Dendritic cell treated with granulocyte-macrophage colony-stimulating factor and Interleukin-4, amounts not matched to agents 40 ng/mL and 50 ng/mL, for 4 days (primary cell): ENCODE results near the gene KCNIP3.

ENCODE experiments used
- H3K27ac Mint-ChIP-seq: one replicate; pipeline ENCODE4 v1.8.0; 2022; ENCODE audit warnings: mild to moderate bottlenecking, mixed read lengths
- H3K27me3 Mint-ChIP-seq: one replicate; pipeline ENCODE4 v1.8.0; 2022; ENCODE audit warnings: mild to moderate bottlenecking, mixed read lengths
- H3K36me3 Mint-ChIP-seq: one replicate; pipeline ENCODE4 v1.8.0; 2022; ENCODE audit warnings: low read depth, mixed read lengths
- H3K4me1 Mint-ChIP-seq: one replicate; pipeline ENCODE4 v1.8.0; 2022; ENCODE audit warnings: low read depth, mixed read lengths
- H3K4me3 Mint-ChIP-seq: one replicate; pipeline ENCODE4 v1.8.0; 2022; ENCODE audit warnings: mild to moderate bottlenecking, moderate library complexity, mixed read lengths
- H3K9me3 Mint-ChIP-seq: one replicate; pipeline ENCODE4 v1.8.0; 2022; ENCODE audit warnings: mixed read lengths
- intact Hi-C: fragments of 100-400 bp; cut with micrococcal nuclease; formaldehyde crosslinking; loops from one replicate; pipeline ENCODE4 v1.15.0; 2022

The KCNIP3 gene

GRCh38 chr2:95270541-95271081, 26.5 kb upstream of the KCNIP3 start:
- H3K9me3 Mint-ChIP-seq, result no peaks in the 10 kb centered on the region
- H3K36me3 Mint-ChIP-seq, result no peaks in the 10 kb centered on the region
- H3K27me3 Mint-ChIP-seq, result peaks cover 6% of the 10 kb centered on the region
- H3K4me3 Mint-ChIP-seq, result no peak overlapping the region
- peaks cover 5% of the 10 kb centered on the region for H3K4me1 Mint-ChIP-seq
- intact Hi-C loops, result no loop called here
- H3K27ac Mint-ChIP-seq, result no peak overlapping the region

- Mint-ChIP-seq H3K4me3 (no peak overlapping the region), H3K4me1 (peaks cover 5% of the 10 kb centered on the region), H3K27ac (no peak overlapping the region), H3K27me3 (peaks cover 2% of the 10 kb centered on the region), H3K9me3 (no peaks in the 10 kb centered on the region), H3K36me3 (no peaks in the 10 kb centered on the region)
- intact Hi-C loops, result no loop called here
Observed at GRCh38 chr2:95271381-95271971, 25.7 kb upstream of the KCNIP3 start.

GRCh38 chr2:95272299-95272751, 24.8 kb upstream of the KCNIP3 start:
- intact Hi-C loops, result no loop called here

GRCh38 chr2:95272781-95273180, 24.4 kb upstream of the KCNIP3 start:
- H3K4me1 Mint-ChIP-seq, result peaks cover 9% of the 10 kb centered on the region
- no peaks in the 10 kb centered on the region for H3K36me3 Mint-ChIP-seq
- intact Hi-C loops, result no loop called here
- no peaks in the 10 kb centered on the region for H3K9me3 Mint-ChIP-seq
- H3K27ac Mint-ChIP-seq, result no peak overlapping the region
- peaks cover 2% of the 10 kb centered on the region for H3K27me3 Mint-ChIP-seq
- no peak overlapping the region for H3K4me3 Mint-ChIP-seq

More at GRCh38 chr2:95272299-95272751, 24.8 kb upstream of the KCNIP3 start:
- Mint-ChIP-seq H3K27ac (no peak overlapping the region), H3K4me3 (no peak overlapping the region), H3K36me3 (no peaks in the 10 kb centered on the region), H3K4me1 (peaks cover 5% of the 10 kb centered on the region), H3K9me3 (no peaks in the 10 kb centered on the region), H3K27me3 (peaks cover 2% of the 10 kb centered on the region)

GRCh38 chr2:95273566-95274290, 23.4 kb upstream of the KCNIP3 start:
- H3K9me3 Mint-ChIP-seq, result no peaks in the 10 kb centered on the region

GRCh38 chr2:95274291-95275150, 22.6 kb upstream of the KCNIP3 start, which contains the start of gene PROM2:
Gene PROM2, plus strand, starts transcription at chr2:95274449. Its CDS starts 137 bp downstream, at chr2:95274586.
- H3K9me3 Mint-ChIP-seq, result no peaks in the 10 kb centered on the region

More at GRCh38 chr2:95273566-95274290, 23.4 kb upstream of the KCNIP3 start:
- Mint-ChIP-seq H3K36me3 (no peaks in the 10 kb centered on the region), H3K27me3 (peaks cover 6% of the 10 kb centered on the region), H3K27ac (no peak overlapping the region), H3K4me3 (no peak overlapping the region), H3K4me1 (peaks cover 15% of the 10 kb centered on the region)
- intact Hi-C loops, result no loop called here

GRCh38 chr2:95275151-95275515, 22.0 kb upstream of the KCNIP3 start:
- Mint-ChIP-seq H3K4me1 (peaks cover 15% of the 10 kb centered on the region), H3K4me3 (no peak overlapping the region), H3K27ac (no peak overlapping the region), H3K9me3 (no peaks in the 10 kb centered on the region), H3K27me3 (peaks cover 6% of the 10 kb centered on the region), H3K36me3 (no peaks in the 10 kb centered on the region)
- intact Hi-C loops, result no loop called here

More at GRCh38 chr2:95274291-95275150, 22.6 kb upstream of the KCNIP3 start, which contains the start of gene PROM2:
- intact Hi-C loops, result no loop called here
- Mint-ChIP-seq H3K4me1 (peaks cover 15% of the 10 kb centered on the region), H3K27ac (no peak within 1 kb of the TSS), H3K27me3 (peaks cover 6% of the 10 kb centered on the region), H3K36me3 (no peaks in the 10 kb centered on the region), H3K4me3 (no peak within 1 kb of the TSS)

GRCh38 chr2:95275601-95276243, 21.4 kb upstream of the KCNIP3 start:
- peaks cover 6% of the 10 kb centered on the region for H3K27me3 Mint-ChIP-seq
- intact Hi-C loops, result no loop called here
- H3K9me3 Mint-ChIP-seq, result no peaks in the 10 kb centered on the region
- H3K4me3 Mint-ChIP-seq, result no peak overlapping the region
- peaks cover 15% of the 10 kb centered on the region for H3K4me1 Mint-ChIP-seq
- no peak overlapping the region for H3K27ac Mint-ChIP-seq
- no peaks in the 10 kb centered on the region for H3K36me3 Mint-ChIP-seq

GRCh38 chr2:95276244-95276887, 20.8 kb upstream of the KCNIP3 start:
- no peak overlapping the region for H3K4me3 Mint-ChIP-seq
- no peak overlapping the region for H3K27ac Mint-ChIP-seq
- H3K9me3 Mint-ChIP-seq, result no peaks in the 10 kb centered on the region
- peaks cover 6% of the 10 kb centered on the region for H3K27me3 Mint-ChIP-seq
- no peaks in the 10 kb centered on the region for H3K36me3 Mint-ChIP-seq
- intact Hi-C loops, result no loop called here
- peaks cover 15% of the 10 kb centered on the region for H3K4me1 Mint-ChIP-seq

GRCh38 chr2:95276888-95277245, 20.3 kb upstream of the KCNIP3 start:
- intact Hi-C loops, result no loop called here

GRCh38 chr2:95277246-95277906, 19.8 kb upstream of the KCNIP3 start:
- intact Hi-C loops, result no loop called here
- Mint-ChIP-seq H3K27ac (no peak overlapping the region), H3K36me3 (no peaks in the 10 kb centered on the region), H3K4me1 (peaks cover 15% of the 10 kb centered on the region), H3K9me3 (no peaks in the 10 kb centered on the region), H3K4me3 (no peak overlapping the region), H3K27me3 (peaks cover 6% of the 10 kb centered on the region)

More at GRCh38 chr2:95276888-95277245, 20.3 kb upstream of the KCNIP3 start:
- Mint-ChIP-seq H3K4me3 (no peak overlapping the region), H3K27me3 (peaks cover 6% of the 10 kb centered on the region), H3K9me3 (no peaks in the 10 kb centered on the region), H3K36me3 (no peaks in the 10 kb centered on the region), H3K4me1 (peaks cover 15% of the 10 kb centered on the region), H3K27ac (no peak overlapping the region)

GRCh38 chr2:95278051-95278471, 19.1 kb upstream of the KCNIP3 start:
- Mint-ChIP-seq H3K4me1 (peaks cover 12% of the 10 kb centered on the region), H3K36me3 (no peaks in the 10 kb centered on the region), H3K27me3 (peaks cover 4% of the 10 kb centered on the region), H3K27ac (peak overlapping the region; percentile 17), H3K9me3 (no peaks in the 10 kb centered on the region), H3K4me3 (no peak overlapping the region)
- intact Hi-C loops, result no loop called here
